Measurements from ENCODE around the gene TSPAN5.
"Not testable (repeated sequence)": the region's sequence is repeated elsewhere in the genome, so short reads cannot be mapped to it uniquely, and the experiment has no call there.

Gene TSPAN5

DNA sequence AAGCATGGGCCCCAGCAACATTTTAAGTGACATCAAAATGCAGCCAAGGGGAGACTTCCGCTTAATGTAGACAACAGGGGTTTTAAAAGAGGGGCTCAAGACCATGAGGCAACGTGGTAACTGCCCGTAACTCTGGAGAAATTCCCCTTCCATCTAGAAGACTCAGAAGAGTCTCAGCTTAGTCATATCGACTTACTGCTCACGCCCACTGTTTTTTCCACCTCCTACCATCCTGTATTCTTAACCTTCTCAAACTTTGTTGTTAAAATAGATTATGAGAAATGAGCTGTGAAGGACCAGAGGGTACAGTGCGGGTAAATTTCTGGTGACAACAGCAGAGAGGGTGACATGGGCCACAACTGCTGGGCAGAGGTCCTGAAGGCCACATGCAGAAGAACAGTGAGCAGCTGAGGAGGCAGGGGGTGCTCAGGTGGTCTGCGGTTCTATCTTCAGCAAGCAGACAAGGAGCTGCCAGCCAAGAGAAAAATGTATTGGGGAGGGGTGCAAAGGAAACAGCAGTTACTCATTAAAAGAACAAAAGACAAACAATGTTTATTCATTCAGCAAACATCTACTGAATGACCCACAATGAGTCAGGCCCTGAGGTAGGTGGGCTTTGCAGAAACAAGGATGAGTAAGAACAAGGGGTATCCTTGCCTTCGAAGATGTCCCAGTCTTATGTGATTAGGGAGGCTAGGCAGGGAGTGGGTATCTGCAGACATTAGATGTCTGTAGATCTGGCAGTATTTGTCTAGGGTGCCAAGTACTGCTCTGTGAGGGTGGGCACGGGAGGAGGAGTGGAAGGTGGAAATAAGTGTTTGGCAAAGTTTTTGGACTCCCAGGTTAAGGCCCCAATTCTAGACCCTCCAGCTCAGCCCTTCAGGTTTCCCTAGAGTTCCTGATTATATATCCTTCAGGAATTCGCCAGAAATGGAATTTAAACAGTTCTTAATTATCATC, 175.3 kb downstream of the TSPAN5 start:
- peak; percentile 17 for DNase-seq

DNA sequence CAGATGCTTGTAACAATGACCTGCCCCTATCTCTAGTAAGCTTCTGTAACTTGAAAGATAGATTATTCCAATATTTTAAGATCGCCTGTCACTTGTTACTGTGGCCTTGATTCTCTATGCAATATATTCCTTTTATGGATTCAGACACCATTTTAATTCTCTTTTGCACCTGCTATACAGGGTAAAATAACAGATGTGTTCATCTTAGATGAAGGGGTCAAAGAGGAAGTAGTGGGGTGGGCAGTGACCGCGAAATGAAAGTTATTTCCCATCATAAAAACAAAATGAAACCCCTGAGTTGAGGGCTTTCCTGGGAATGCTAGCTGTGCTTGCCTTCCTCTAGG, 175.9 kb downstream of the TSPAN5 start:
- no peak for DNase-seq

DNA sequence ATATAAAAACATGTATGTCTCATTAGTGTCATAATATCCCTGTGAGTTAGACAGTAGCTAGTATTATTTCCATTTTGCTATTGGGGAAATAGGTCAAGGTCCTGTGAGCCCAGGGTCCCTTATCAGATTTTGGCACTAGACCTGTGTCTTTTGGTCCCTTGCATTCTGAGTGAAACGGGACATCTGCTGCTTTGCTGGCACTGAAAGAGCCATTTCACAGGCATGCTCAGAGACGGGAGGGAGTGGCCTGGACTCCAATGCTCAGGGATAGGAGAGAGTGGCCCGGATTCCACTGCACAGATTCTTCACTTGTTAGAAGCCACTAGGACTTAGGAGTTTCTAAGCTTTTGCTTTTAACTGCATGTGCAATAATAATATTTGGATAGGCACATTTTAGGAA, 177.2 kb downstream of the TSPAN5 start:
- DNase-seq = no peak

DNA sequence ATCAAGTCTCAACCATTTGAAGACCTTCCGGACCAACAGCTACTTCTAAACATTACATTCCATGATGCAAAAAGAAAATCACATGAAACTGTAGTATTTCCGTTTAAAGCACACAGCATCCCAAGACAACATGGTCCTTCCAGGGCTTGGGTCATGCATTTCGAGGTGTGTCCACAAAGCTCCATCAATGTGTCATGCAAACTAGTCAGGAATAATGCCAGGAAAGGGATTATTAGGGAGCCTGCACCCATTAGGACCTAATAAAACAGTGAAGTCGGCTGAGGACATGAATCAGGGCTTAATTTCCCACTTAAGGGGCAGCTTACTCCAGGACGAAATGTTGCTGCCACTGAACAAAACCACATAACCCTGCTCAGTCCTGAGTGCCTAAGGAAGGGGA, 177.9 kb downstream of the TSPAN5 start:
- no peak for DNase-seq

DNA sequence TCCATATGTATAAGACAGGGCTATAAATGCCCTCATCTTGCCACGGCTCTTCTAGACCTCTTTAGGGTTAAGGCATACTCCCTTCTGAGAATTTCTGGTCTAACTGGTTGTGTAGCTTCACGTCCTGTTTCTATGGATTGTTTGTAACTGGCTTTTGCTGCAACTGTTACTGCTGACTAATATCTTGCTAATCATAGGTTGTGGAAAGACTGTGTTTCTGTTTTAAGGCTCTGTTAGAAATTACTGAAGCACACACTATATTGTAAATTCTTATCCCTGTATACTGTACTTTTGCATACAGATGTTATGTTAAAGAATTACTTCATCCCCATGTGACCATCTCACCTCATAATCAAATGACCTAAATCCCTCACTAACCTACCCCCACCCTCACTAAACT, 178.8 kb downstream of the TSPAN5 start:
- DNase-seq = not testable (repeated sequence)

DNA sequence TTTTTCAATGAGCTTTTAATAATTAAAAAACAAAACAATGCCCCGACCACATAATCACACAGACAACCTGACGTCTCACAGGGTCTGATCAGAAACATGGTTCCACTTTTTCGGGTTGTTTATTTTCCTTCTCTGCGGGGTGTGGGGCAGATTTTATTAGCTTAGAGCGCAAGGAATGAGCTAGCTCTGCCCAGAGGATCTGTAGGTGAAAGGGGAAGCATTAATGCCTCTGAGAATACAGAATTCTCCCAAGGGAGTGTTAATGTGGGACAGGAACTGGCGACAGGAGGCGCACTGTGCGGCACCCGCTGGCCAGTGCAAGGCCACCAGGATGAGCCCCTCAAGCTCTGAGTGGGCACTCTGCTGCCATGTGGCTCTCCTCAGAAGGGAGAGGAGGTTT, 181.5 kb downstream of the TSPAN5 start:
- no peak for DNase-seq

DNA sequence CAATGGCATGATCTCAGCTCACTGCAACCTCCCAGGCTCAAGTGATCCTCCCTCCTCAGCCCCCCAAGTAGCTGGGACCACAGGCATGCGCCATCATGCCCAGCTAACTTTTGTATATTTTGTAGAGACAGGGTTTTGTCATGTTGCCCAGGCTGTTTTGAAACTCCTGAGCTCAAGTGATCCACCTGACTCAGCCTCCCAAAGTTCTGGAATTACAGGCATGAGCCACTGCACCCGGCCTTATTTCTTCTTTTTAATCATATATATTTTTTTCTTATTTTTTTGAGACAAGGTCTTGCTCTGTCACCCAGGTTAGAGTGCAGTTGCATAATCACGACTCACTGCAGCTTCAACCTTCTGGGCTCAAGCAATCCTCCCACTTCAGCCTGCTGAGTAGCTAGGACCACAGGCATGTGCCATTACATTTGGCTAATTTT, 184.0 kb downstream of the TSPAN5 start:
- peak; percentile 56 for DNase-seq

DNA sequence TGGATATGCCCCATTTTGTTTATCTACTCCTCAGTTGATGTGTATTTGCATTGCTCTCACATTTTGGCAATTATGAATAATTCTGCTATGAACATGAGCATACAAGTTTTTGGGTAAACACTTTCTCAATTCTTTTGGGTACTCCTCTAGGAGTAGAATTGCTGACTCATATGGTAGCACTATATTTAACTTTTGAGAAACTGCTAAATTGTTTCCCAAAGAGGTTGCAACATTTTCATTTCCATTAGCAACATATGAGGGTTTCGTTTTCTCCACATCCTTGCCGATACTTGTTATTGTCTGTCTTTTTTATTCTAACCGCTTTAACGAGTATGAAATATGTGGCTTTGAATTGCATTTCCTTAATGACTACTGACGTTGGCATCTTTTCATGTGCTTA, 185.4 kb downstream of the TSPAN5 start:
- peak; percentile 48 for DNase-seq

DNA sequence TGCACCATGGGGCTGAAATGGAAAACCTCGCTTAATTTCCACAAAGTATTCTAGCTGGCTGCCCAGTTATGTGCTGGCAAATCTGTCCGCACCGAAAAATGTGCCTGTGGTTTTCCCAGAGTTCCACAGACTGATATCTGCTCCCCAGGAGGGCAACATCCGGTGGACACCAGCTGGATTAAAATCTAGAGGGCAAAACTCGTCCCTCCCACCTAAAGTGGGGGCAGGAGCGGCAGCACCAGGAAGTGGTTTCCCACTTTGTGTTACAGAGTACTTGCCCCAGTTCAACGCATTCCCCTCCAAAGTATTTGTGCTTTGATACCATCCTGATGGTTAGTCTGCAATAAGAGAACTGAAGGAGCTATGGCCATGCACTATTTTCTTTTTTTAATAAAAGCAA, 187.6 kb downstream of the TSPAN5 start:
- no peak for DNase-seq

DNA sequence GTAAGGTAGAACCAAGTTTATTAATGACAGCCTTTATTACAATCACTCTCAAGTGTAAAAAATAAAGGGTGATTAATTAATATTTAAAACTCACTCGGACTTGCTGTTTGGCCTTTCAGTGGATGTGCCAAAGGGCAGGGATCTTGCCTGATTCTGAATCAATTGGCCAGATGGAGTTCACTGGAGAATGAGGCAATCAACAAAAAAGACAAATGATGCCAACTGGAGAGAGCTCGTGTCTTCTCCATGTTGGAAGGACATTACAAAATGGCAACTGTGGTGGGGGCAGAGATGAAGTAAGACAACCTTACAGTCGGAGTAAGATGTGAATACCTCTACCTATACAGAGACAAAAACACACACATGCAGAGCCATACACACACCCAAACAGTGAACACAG, 188.0 kb downstream of the TSPAN5 start:
- DNase-seq = no peak

DNA sequence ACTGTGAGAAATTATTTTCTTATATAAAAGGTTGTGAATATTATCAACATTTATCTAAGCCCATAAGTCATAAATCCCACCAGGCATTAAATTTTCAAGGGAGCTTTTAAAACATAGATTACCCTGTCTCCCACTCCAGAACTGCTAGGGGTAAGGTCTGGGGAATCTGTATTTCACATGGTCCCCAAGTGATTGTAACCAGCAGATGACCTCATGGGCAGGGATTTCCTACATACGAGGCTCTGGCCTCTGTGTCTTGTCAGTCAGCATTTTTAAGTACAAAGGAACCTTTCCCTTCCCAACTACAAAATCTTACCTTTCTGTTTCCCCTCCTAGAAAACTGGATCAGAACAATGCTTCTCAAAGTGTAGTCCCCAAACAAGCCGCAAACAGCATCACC, 188.6 kb downstream of the TSPAN5 start:
- DNase-seq = no peak

DNA sequence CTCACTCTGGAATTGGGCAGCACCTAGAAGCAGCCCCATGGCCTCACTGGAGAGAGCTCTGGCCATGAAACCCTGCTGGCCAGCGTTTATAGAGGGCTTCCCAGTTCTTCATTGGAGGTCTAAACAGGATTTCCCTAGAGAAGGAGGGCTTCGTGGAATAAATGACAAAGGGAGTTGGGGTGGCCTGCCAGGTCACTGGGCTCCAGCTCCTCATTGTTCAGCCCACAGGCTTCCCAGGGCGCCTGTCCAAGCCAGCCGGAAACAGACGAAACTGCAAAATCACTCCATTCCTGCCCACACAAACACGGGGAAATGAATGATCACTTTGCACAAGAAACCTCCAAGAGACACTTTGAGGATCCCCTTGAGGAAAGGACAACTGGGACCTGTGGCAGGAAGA, 189.7 kb downstream of the TSPAN5 start:
- DNase-seq = no peak

DNA sequence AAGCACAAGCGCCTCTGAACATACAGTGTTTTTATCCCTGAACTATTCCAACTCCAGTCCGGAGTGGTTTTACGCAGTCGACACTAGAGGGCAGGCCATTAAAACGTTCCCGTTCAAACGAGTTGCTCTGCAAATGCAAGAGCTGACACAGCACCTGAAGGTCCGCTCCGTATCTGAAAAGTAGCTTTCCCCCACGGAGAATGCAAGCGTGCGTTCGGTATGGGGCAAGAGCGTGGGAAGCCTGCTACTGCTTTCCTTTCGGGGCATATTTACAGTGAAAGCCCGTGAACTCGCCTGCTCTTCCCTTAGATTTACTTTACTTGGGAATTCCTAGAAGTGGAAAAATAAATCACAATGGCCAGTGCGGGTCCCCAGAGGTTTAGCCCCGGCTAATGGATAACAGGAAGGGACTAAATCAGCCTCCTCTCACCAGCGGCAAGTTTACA, 190.8 kb downstream of the TSPAN5 start:
- peak; percentile 65 for DNase-seq

DNA sequence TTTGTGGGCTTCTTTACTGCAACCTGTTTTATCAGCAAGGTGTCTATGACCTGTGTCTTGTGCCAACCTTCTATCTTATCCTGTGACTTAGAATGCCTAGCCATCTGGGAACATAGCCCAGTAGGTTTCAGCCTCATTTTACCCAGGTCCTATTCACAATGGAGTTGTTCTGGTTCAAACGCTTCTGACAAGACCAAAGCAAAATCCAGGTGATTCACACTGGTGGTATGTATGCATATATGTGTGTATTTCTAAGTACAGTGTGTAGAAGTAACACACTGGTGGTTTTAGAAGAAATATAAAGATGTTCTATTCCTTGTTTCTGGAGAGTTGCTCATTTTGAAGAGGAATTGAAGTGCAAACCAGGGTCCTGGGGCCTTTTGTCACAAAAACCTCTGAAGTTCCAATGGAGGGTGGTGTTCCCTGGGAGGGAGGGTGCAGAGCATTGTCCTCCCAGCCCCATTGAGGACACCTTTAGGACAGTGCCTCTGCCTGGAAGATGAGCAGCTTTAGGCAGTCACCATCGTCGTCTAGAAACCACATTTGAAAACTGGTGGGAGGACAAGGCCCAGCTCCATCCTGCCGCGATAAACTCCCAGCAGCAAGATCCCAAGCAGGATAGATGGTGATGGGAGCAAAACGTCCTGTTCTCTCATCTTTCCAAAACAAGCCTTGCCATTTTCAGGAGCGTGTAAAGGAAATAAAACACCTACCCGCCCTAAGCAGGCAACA, 191.4 kb downstream of the TSPAN5 start:
- DNase-seq = no peak

DNA sequence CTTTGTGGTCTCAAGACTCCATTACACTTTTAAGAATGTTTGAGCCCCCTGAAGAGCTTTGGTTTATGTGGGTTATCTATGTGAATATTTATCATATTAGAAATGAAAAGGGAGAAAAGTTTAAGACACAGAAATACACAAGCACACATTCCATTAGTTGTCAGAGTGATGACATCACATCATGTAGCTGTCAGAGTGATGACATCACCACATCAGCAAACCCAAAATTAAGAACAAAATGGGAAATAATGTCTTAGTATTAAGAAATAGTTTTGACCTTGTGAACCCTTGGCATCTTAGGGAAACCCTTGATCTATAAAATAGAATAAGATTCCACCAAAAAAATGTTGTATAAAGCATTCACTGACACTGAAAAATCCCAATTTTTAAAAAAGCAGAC, 195.9 kb downstream of the TSPAN5 start:
- DNase-seq = no peak

DNA sequence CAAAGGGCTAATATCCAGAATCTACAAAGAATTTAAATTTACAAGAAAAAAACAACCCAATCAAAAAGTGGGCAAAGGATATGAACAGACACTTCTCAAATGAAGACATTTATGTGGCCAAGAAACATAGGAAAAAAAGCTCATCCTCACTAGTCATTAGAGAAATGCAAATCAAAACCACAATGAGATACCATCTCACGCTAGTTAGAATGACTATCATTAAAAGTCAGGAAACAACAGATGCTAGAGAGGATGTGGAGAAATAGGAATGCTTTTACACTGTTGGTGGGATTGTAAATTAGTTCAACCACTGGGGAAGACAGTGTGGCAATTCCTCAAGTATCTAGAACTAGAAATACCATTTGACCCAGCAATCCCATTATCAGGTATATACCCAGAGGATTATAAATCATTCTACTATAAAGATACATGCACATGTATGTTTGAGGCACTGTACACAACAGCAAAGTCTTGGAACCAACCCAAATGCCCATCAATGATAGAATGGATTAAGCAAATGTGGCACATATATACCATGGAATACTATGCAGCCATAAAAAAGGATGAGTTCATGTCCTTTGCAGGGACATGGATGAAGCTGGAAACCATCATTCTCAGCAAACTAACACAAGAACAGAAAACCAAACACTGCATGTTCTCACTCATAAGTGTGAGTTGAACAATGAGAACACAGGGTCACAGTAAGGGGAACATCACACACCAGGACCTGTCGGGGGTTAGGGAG, 197.1 kb downstream of the TSPAN5 start:
- not testable (repeated sequence) for DNase-seq

DNA sequence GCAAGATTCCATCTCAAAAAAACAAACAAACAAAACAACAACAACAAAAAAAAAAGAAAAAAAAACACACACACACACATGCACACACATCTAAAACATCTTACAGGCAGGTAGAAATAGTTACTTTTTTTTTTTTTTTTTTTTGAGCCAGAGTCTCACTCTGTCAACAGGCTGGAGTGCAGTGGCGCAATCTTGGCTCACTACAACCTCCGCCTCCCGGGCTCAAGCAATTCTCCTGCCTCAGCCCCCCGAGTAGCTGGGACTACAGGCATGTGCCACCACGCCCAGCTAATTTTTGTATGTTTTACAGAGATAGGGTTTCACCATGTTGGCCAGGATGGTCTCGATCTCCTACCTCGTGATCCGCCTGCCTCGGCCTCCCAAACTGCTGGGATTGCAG, 201.0 kb downstream of the TSPAN5 start:
- not testable (repeated sequence) for DNase-seq

DNA sequence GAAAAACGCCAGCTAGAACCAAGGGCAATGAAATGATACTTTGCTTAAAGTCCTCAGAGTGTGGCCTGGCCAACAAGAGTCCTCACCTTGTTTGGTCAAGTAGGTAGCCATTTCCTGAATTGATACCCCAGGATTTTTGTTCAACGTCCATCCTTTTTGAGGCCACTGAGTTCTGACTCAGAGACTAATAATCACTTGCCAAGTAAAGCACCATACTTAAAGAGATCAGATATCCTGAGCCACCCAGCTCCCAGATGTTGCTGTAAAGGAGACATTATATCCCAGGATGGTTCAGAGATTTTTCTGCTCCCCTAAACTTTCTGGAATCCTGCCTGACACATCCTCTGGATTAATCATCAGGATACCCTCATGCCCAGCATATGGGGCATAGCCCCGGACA, 206.3 kb downstream of the TSPAN5 start:
- peak; percentile 51 for DNase-seq

DNA sequence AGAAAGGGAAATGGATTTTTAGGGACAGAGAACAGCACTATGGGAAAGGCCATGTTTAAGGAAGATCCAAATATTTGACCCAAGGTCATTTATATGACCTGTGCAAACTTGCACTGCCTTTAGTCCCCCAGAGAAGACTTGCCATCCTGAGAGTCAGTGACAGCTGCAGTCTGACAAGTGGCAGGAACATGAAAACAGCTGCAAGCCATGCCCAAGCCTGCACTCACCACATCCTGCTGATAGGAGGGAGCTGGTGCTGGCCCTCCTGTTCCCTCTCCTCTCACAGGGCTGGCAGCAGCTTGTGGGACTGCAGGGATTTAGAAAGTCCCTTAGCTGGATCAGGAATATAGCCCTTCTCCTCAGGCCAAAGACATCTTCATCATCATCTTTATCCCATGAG, 209.5 kb downstream of the TSPAN5 start:
- peak; percentile 9 for DNase-seq

DNA sequence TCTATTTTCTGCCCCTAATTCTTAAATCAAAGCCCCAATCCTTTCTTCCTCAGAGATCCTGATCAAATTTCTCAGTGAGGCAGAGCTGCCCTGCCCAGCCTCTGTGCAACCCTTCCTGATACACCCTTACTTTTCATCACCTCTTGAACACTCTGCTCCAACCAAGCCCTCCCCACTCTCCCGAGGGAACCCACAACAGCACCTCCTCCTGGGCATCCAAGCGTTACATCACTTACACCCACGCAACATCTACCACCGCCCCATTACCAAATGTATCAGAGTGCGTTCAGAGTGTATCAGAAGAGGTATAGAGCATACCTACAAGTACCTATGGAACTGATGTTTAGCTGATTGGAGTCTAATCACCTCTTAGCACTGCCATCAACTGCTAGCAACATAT, 210.8 kb downstream of the TSPAN5 start:
- no peak for DNase-seq

DNA sequence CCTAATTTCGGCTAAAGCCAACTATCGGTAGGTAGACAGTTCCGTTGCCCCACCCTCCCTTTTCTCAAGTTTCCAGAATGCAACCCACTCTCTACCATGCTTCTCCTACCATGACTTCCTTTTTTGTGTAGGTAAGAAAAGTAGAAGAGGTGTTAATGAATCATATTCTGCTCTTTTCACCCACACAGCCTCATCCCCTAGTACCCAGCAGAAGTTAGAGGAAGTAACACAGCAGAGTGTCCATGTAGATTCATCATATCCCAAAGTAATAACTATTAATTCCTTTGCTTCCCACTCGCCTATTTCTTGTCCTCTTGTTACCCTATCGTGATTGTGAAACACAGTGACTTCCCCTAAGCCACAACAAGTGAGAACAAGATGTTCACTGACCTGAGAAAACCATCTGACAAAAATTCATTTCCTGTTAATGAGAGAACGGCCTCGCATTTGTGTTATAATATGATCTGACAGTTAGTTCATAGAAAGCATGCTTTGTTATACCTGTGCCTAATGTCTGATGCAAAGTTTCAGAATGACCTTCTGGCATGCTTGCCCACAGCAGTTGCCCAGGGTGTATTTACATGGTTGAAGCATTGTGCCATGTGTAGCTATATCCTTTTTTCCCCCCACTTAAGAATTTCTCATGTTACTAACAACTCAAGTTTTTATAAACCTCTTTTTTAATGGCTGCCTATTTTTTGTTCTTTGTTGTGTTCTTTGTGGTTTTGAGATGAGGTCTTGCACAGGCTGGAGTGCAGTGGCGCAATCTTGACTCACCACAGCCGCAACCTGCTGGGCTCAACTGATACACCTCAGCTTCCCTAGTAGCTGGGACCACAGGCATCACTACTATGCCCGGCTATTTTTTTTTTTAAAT, 211.7 kb downstream of the TSPAN5 start:
- DNase-seq = peak; percentile 74

DNA sequence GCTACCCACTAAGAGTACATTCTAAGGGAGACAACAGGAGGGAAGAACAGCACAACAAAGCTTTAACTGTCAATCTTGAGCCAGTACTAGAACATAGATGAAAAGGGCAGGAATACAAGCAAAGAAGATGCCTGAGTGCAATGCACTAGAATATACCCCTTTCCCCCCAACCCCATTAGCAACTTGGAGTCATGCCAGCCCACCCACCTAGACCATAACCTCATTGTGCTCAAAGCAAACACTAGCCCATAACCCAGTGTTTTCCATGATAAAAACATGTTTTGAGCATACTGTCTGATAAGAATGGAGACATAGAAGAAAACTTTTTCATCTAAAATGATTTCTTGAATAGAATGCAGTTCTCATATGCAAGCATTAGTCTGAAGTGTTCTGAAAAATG, 214.0 kb downstream of the TSPAN5 start:
- no peak for DNase-seq

Measured in HCEC 1CT (cell line).